GM21528 (cell line): ENCODE measurements around the gene TRAPPC2L.

Experiments used
- ATAC-seq: cut with Tn5 transposase; IDR thresholded peaks from one replicate; pipeline ENCODE4 v1.9.1; 2021; ENCODE audit warnings: mild to moderate bottlenecking, moderate library complexity; ENCODE audit not compliant: unreplicated experiment, low FRiP score

The TRAPPC2L gene

GRCh38 chr16:88836791-88837190 is 20.1 kb upstream of the TRAPPC2L start:
- ATAC-seq, result no peak

- ATAC-seq, result no peak
Measured at GRCh38 chr16:88837806-88838205, 19.1 kb upstream of the TRAPPC2L start.

DNA sequence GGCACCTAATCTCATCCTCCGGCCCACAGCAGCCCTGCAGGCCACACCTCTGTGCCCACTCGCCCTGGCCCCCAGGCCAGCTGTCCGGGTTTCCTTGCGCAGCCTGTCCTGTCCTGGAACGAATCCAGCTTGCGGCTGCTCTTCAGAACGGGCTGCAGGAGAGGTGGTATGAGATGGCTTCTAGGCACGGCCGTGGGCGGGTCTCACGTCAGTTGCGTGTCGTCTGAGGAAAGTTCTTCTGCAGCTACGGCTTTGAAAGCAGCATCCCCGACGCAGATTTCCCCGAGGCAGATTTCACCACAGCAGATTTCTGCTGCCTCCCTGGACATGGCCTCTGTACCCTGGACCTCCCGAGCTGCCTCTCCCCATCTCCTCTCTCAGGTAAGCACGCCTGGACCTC is 18.4 kb upstream of the TRAPPC2L start:
- ATAC-seq, result no peak

- no peak for ATAC-seq
Measured at GRCh38 chr16:88839026-88839529, 17.8 kb upstream of the TRAPPC2L start.

DNA sequence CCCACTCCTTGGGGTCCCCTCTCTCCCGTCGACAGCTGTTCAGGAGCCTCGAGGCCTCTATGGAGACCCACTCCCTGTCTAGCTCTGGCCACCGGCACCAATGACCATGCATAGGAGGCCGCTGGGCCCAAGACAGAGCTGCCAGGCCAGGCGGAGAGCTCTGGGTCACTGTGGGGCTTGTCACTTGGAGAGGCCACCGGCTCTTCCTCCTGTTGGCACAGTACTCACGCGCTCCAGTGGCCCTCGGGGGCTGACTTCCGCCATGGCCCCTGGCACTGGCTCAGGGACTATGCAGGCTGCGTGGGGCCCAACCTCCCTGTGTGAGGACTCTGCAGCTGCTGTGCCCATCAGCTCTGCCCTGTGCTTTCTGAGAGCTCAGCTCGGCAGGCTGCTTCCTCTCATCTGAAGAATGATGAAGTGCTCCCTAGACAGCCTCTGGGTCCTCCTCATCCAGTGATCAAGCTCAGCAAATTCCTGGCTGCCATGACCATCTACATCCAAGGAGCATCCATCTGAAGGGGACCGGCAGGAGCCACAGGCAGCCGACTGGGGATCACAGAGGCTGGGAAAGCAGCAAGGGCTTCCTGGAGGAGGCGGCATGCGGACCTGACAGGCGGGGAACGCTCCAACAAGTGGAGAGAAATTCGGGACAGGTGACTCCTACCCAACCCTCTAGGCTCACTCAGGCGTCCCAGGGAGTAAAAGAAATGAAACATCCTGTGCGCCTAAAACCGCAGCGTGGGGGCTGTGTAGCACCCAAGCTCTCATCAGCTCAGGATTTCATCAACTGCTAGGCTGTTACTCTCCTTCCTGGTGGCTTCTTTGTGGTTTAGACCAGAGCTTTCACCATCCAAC is 17.0 kb upstream of the TRAPPC2L start:
- no peak for ATAC-seq

- ATAC-seq, result no peak
Measured at GRCh38 chr16:88840600-88841215, 16.2 kb upstream of the TRAPPC2L start.

- ATAC-seq, result no peak
Measured at GRCh38 chr16:88841521-88842307, 15.2 kb upstream of the TRAPPC2L start.

GRCh38 chr16:88842308-88842756 is 14.6 kb upstream of the TRAPPC2L start:
- no peak for ATAC-seq

DNA sequence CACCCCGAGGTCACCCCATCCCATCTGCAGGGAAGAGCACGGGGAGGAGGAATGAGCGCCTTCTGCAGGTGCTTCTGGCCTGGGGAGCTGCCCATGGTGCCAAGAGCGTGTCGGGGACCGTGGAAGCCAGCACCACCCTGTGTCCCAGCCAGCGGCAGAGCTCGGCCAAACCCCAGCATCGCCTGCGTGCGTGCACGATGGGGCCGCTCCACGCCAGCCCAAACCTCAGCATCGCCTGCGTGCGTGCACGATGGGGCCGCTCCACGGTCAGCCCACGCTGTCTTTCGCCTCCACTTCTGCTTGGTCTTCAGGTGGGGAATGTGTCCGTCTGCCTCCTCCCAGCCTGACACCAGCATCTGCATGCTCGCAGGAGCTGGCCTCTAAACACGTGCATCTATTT is 14.1 kb upstream of the TRAPPC2L start:
- ATAC-seq, result no peak

DNA sequence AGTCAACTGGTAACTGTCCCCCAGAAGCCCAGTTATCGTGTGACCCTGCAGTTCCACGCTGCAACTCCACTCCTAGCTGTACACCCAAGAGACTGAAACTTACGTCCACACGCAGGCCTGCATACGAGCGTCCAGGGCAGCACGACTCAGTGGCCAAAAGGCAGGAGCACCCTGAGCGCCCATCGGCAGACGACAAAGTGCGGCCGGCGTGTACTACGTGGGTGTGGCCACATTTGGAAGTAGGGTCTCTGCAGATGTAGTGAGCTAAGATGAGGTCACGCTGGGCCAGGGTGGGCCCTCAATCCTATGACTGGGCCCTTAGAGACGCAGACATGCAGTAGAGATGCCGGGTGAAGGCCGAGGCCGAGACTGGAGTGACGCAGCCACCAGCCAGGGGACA is 13.7 kb upstream of the TRAPPC2L start:
- no peak for ATAC-seq

DNA sequence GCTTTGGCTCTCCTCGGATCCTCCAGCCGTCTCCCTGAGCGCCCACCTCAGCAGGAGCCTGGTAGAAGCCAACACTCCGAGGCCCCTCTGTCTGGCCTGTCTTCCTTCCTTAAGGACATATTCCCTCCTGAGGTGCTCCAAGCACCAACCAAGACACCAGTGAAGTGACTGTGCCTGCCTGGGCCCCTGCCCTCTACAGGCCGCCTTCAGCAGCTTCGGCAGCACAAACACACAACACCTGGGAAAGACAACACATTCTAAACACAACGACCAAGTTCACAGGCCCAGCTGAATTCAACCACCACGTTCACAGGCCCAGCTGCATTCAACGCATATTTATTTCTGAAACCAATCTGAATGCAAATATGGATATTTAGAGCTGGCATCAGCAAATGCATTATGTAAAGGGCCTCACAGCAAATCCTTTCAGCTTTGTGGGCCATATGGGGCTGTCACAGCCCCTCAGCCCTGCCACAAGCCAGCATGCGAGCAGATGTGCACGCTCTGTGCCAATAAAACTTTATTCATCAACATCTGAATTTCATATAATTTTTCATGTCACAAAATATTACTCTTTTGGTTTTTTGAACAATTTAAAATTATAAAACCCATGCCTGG is 12.4 kb upstream of the TRAPPC2L start:
- no peak for ATAC-seq

DNA sequence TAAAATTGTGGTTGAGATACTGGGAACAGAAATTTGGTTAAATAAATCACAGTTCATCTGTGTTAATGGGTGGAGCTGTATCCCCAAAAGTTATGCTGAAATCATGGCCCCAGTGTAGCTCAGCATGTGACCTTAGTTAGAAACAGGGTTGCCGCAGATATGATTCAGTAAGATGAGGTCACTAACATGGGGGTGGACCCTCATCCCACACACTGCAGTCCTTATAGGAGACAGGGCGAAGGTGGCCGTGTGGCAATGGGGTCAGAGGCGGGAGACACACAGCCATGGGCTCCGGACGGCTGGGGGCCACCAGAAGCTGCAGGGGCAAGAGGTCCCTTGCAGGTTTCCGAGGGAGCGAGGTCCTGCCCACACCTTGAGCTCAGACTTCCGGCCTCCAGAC is 10.8 kb upstream of the TRAPPC2L start:
- no peak for ATAC-seq

GRCh38 chr16:88847654-88848053 is 9.3 kb upstream of the TRAPPC2L start:
- ATAC-seq, result no peak

- no peak for ATAC-seq
Measured at GRCh38 chr16:88848557-88848956, 8.4 kb upstream of the TRAPPC2L start.

DNA sequence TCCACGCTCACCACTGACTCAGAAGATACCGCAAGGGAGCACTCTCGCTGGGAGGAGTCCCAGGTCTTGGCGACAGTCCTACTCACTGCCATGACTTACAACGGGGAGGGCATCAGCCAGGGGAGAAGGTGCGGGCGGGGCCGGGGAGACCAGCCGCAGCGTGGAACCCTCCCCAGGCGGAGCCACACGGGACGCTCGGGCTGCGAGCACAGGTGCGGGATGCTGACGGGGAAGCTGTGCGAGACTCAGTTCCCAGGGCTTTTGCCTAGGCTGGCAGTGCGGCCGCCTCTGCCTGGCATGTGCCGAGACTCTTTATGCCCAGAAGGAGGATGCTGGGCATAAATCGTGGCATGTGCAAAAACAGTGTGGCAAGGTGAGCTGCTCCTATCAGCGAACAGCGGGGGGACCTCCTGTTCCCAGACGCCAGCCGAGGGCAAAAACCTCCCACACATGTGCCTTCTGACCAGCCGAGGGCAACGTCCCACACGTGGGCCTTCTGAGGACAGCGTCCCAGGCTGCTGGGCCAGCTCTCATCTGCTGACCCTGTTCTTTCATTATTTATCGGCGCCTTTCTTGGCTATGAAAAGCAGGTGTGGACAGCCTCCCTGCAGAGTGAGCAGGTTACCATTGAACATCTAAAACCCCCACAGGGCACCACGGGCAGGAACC is 6.3 kb upstream of the TRAPPC2L start:
- no peak for ATAC-seq

DNA sequence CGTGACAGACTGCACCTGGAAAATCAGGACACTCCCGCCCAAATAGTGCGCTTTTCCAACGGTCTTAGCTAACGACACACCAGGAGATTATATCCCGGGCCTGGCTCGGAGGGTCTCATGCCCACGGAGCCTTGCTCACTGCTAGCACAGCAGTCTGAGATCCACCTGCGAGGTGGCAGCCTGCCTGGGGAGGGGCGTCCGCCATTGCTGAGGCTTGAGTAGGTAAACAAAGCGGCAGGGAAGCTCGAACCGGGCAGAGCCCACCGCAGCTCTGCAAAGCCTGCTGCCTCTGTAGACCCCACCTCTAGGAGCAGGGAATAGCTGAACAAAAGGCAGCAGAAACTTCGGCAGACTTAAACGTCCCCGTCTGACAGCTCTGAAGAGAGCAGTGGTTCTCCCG is 5.3 kb upstream of the TRAPPC2L start:
- no peak for ATAC-seq

DNA sequence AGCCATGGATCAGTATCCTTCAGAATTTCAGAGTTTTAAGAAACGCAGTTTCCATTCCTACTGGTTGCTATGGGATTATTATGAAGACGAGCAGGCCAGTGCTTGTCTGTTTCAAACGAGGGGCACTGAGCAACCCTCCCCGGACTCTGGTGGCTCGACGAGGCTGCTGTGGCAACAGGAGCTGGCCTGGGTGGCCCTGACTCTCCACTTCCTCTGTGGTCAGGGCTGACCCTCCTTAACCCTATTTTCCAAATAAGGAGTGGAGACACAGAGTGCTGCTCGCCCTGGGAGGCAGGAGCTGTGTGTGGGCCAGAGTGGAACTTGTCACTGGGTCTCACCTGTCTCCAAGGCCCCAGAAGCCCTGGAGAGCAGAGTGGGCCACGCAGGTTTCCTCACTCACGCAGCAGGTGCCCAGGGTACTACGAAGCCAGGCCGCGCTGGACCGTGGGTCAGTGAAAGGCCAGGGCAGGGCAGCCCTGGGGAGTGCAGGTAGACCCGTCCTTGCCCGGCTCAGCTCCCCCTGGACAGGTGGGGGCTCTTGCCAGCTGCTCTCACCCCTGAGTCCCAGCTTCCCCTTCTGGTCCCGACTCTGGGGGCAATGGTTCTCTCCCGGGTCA is 3.5 kb upstream of the TRAPPC2L start:
- no peak for ATAC-seq

GRCh38 chr16:88854306-88855111 is 2.4 kb upstream of the TRAPPC2L start:
- ATAC-seq, result no peak

GRCh38 chr16:88855176-88855575 is 1.8 kb upstream of the TRAPPC2L start:
- ATAC-seq, result no peak
